ENCODE data around the gene CCDC85A.

Gene CCDC85A

GRCh38 chr2:56376699-56377665 is 193.2 kb downstream of the CCDC85A start:
- DNase-seq: no peak

DNA sequence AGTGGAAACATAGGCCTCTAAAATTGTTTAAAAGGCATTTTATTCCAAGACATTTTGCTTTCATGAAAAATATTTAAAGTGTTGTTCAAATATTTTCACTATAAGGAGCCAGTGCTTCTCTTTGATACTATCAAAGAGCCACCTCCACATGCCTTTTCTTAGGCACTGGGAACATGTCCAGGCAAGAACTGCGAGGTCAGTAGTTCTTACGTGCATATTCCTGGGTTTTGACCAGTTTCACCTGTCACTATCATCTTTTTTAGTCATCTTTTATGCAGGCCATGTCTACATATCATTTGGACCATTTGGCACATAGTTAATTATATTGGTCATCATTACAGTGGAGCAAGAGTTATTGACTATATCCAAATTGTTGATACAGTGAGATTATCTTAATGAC is 195.3 kb downstream of the CCDC85A start:
- no peak for DNase-seq

DNA sequence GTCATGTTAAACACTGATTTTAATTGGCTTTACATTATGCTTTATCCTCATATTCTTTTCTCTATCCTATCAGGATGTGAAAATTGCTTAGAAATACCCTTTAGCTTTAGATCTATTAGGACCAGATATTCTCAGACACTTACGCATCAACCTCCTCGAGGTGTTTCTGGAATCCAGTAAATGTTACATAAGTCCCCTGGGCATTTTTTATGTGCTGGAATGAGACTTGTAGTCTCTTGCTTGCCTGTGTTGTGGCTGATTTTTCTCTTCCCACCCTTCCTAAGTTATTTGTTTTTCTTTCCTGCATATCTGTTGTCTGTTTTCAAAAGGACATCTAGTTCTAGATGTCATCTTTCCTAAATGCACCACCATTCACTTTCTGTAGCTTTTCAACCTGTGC is 197.1 kb downstream of the CCDC85A start:
- no peak for DNase-seq

DNA sequence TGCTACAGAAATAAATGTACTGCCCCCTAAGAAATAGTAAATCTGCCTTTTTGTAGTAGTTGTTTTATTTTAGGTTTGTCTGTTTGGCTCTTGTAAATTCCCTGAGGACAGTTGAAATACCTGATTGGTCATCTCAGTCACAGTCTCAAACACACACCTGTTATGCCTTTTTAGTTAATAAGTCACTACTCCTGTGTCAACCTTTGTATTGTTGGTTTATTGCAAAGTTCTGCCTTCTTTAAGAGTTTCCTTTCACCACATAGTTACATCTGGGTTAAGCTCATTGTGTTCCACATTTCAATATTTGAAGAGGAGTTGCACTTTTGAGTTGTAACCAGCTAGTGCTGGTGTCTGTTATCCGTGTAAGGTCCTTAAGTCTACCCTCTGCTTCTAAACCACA is 198.7 kb downstream of the CCDC85A start:
- DNase-seq: no peak

GRCh38 chr2:56386657-56387056 is 202.9 kb downstream of the CCDC85A start:
- no peak for DNase-seq

DNA sequence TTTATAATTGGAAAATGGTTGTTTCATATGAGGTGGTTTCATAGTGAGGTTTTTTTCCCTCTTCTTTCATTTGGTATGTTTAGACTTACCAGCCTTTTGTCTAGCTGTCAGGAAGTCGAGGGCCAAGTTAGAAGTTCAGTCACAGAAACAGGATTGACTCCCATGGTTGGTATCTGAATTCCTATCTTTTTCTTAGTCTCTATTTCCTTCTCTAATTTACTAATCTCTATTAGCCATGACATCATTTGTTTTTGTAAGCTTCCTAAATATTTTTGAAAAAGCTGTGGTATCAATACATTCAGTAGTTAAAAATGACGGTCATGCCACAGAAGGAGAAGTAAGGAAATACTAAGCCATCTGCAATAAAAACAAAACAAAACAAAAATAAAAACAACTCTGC is 206.9 kb downstream of the CCDC85A start:
- DNase-seq: no peak

DNA sequence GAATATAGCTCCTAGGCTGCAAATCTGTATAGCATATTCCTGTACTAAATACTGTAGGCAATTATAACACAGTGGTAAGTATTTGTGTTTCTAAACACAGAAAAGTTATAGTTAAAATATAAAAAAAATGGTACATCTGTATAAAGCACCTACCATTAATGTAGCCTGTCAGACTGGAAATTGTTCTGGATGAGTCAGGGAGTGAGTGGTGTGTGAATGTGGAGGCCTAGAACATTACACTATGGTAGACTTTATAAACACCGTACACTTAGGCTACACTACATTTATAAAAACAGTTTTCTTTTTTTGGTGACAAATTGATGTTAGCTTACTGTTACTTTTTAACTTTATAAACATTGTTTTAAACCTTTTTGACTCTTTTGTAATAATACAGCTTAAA is 226.3 kb downstream of the CCDC85A start:
- no peak for DNase-seq

DNA sequence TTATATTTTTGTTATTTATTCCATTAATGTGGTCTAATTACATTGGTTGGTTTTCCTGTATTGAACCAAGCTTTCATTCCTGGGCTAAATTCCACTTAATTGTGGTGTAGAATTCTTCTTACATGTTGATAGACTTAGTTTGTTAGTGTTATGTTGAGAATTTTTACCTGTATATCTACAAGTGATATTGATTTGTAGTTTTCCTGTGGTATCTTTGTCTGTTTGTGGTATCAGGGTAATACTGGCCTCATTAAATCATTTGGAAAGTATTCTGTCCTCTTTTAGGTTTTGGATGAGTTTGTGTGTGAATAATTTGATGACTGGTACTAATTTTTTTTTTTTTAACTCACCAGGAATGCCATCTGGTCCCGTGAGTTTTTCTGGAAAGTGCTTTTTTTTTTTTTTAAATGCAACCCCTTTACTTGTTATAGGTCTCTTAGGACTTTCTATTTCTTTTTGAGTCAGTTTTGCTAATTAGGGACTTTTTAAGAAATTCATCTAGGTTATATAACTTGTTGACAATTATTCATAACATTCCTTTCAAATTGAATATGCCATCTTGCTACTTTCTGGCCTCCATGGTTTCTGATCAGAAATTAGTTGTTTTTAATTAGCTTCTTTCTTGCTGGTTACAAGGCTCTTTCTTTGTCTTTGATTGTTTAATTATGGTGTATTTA is 232.8 kb downstream of the CCDC85A start:
- DNase-seq: no peak
